GM15510 (cell line): ENCODE data around the gene ABCB11.

Experiments
- POLR2A ChIP-seq: IDR thresholded peaks from 3 replicates; pipeline ENCODE4 v1.6.1; 2011; ENCODE audit warnings: borderline replicate concordance; ENCODE audit not compliant: insufficient read length; ENCODE audit errors: extremely low read depth

ABCB11 gene

DNA sequence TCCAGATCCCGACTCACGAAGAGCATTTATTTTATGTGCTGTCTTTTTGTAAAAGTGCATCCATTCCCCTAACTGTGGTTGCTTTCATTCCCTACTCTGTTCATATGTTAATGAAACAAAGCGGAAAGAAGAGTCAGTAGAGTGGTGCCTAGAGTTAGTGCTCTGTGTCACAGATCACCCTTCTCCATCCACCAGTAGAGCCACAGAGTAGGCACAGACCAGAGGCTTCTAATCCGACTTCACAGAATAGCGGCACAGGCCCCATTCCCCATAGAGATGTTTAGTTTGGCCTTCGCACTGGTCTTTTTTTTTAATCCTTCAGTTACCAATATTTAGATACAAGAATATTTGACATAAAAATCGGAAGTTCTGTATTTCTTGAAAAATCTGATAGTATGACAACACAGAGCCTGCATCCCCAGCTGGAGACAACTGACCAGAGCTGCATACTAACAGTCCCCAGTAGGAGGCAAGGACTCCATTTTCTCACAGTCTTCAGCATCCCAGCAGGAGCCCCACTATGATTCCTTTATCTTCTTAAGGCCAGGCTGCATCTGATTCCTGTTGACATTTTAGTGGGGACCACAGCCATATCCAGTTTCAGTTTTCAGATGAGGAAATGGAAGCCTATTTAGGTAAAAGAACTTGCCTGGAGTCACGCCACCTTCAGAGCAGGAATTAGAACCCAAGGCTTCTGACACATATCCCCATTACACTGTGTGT is 123.0 kb downstream of the ABCB11 start:
- TF ChIP-seq POLR2A: no peak

GRCh38 chr2:168904358-168904757 is 126.8 kb downstream of the ABCB11 start:
- TF ChIP-seq POLR2A: no peak

- TF ChIP-seq POLR2A: no peak
Measured at GRCh38 chr2:168903888-168904287, 127.2 kb downstream of the ABCB11 start.

- TF ChIP-seq POLR2A: no peak
Measured at GRCh38 chr2:168901003-168901402, 130.1 kb downstream of the ABCB11 start, which contains the start of gene G6PC2. G6PC2 (plus strand) TSS chr2:168901291; CDS start chr2:168901332, 41 bp downstream.

DNA sequence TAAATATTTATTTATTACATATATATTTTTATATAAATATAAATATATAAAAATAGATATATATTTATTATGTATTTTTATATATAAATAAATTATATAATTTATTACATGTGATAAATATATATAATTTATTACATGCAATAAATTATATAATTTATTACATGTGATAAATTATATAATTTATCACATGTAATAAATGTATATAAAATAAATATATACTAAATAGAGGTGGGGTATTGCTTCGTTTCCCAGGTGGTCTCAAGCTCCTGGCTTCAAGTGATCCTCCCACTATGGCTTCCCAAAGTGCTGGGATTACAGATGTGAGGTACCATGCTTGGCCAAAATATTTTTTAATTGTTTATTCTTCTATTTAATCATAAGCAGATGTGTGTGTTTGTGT is 133.7 kb downstream of the ABCB11 start:
- TF ChIP-seq POLR2A: no peak

- no peak for TF ChIP-seq POLR2A
Measured at GRCh38 chr2:168896783-168897182, 134.3 kb downstream of the ABCB11 start.

GRCh38 chr2:168895771-168896170 is 135.4 kb downstream of the ABCB11 start:
- TF ChIP-seq POLR2A: no peak

DNA sequence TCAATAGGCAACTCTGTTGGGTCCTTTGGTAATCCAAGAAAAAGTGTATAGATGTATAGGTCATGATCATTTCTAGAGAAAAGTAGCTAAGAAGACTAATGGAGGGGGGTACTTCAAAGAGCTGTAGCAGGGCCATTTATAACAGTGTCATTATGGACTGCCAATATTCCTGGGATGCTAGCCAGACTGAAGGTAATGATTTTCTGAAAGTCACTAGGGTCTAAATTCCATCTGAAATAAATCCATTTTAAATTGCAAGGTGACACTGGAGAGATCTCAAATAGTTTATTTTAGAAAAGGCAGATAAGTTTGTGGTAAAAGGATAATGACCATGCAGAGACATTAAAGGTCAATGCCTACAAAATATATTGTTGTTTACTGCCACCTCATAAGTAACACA is 136.4 kb downstream of the ABCB11 start:
- no peak for TF ChIP-seq POLR2A

DNA sequence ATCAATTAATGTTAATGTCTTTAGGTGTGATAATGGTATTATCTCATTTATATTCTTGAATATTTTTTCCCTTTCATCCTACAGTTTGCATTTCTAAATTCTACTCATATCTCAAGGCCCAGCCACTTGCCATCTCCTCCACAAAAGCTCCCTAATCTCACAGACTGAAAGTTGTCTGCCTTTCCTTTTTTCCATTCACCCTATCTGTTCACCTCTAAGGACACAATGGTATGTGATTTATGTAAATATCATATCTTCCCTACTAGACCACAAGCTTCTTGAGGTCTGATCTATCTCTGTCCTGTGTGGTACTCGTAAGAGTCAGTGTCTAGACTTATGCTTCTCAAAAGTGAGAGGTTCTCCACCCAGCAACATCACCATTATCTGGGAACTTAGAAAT is 137.0 kb downstream of the ABCB11 start:
- no peak for TF ChIP-seq POLR2A

GRCh38 chr2:168892327-168892726 is 138.8 kb downstream of the ABCB11 start:
- no peak for TF ChIP-seq POLR2A

DNA sequence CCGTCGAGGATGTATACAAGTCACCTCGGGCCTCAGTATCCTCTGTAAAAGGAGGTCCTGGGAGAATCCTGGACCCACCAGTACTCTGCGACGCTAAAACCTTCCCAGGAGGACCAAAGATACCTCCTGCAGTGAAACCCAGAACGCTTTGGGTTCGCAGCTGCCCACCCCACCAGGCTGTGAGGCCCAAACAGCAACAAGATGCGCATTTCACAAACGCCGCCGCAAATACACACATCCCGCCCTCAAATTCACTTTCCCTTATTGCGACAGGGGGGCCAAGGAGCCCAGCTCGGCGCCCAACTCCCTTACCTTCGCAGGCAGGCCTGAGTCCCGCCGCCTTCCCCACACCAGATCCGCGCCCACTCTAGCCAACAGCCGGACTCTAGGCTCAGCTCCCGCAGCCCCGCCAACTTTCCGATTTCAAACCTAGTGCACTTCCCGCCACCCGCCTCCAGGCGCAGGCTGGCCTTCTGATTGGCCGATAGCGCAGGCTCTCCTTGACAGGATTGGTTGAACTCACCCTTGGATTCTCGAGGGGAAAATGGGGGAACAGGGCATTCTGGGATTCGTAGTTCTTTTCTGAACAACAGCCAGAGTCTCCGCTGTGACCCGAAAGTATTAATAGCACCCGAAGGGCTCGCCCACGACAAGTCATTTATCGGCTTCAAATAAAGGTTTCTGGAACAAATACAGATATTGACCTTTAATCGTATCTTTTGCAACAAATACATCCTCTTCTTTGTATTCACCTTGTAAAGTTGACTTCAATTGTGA is 140.9 kb downstream of the ABCB11 start, which contains the start of gene SPC25:
SPC25 (minus strand) TSS at position 425 of the 777 bp plus-strand sequence. CDS start 911 bp downstream, outside the sequence.
- peak; percentile 53 for TF ChIP-seq POLR2A

GRCh38 chr2:168889635-168890005 is 141.5 kb downstream of the ABCB11 start:
- no peak for TF ChIP-seq POLR2A

DNA sequence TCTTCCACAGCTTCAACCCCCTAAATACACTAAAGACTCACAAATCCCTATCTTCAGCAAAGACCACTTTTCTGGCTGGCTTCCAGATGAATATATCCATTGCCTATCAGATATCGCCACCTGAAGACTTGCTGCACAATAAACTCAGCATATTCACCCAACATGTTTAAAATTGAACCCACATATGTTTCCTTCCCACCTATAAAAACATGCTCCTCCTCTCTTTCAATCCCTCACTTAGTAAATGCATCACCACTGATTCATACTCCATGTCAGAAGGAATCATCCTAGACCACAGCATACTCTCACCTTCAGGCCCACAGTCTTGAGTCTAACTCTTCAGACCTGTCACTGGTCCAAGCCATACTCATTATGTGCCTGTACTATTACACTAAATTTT is 146.1 kb downstream of the ABCB11 start:
- no peak for TF ChIP-seq POLR2A

DNA sequence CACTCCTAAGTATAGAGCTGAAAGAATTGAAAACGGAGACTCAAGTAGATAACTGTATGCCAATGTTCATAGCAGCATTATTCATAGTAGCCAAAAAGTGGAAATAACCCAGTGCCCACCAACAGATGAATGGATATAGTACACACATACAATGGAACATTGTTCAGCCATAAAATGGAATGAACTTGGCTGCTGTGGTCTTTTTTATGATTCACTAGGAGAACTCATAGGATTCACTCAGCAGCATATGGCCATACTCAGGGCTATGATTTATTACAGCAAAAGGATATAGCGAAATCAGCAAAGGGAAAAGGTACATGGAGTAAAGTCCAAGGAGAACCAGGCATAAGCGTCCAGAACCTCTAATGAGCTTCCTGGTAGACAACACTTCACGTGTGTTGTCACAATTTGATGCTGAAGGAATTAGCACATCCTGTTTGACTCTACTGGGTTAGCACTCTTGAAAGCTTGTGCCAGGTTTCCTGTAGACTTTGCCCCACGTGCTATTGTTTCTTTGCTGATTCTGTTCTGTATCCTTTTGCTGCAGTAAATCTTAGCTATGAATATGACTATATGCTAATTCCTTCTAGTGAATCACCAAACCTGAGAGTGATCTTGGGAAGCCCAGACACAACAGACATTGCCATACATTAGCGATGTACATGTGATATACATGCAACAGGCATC is 156.6 kb downstream of the ABCB11 start:
- TF ChIP-seq POLR2A: no peak
